ENCODE data around the gene CTH. TPM values are rescaled to one million over a fixed set of nuclear protein-coding genes. Genes with fewer than 3 reads are reported as not detected.
"Not testable (repeated sequence)": the region's sequence is repeated elsewhere in the genome, so short reads cannot be mapped to it uniquely, and the experiment has no call there.

The CTH gene
- total and polyA plus RNA-seq, 2 experiments from 2014 or later = 31.0 to 34.3 TPM

- H3K36me3 Mint-ChIP-seq (ENCODE audit: low read depth); H3K9me3 Mint-ChIP-seq; H3K36me3 ChIP-seq (ENCODE audit: insufficient read depth); H3K4me3 ChIP-seq; H3K27ac ChIP-seq (ENCODE audit: low read depth); H3K4me1 Mint-ChIP-seq; H3K4me1 ChIP-seq (ENCODE audit: insufficient read depth); H3K79me2 ChIP-seq (replicated peaks; ENCODE audit: insufficient read depth); H3K4me3 Mint-ChIP-seq; H3F3A ChIP-seq (replicated peaks; ENCODE audit: low read depth); ATAC-seq; H3K4me2 ChIP-seq; H3K27me3 Mint-ChIP-seq (ENCODE audit: insufficient read depth, low read depth, poor library complexity); DNase-seq (ENCODE audit: low spot score); H2AFZ ChIP-seq; H4K20me1 ChIP-seq (replicated peaks; ENCODE audit: insufficient read depth); H3K27me3 ChIP-seq (ENCODE audit: insufficient read depth); H3K27ac Mint-ChIP-seq: not testable (repeated sequence)
- peaks cover 13% of the 10 kb centered on the region; the same call in 1 of the 2 replicates for H3K9me2 ChIP-seq (ENCODE audit: insufficient read depth)
Observed at GRCh38 chr1:70452164-70452939, 41.3 kb downstream of the CTH start.

- no peaks in the 10 kb centered on the region; the same call in 2 of the 3 replicates for H3K9me3 Mint-ChIP-seq
- no peaks in the 10 kb centered on the region for H3K36me3 ChIP-seq (ENCODE audit: insufficient read depth)
- H3K36me3 Mint-ChIP-seq (ENCODE audit: low read depth) = no peaks in the 10 kb centered on the region
- no peaks in the 10 kb centered on the region; the same call in 1 of the 2 replicates for H3K4me1 ChIP-seq (ENCODE audit: insufficient read depth)
- H3F3A ChIP-seq (replicated peaks; ENCODE audit: low read depth) = no peaks in the 10 kb centered on the region
- H3K4me3 ChIP-seq = no peak overlapping the region
- no peak overlapping the region for H3K27ac Mint-ChIP-seq
- no peak overlapping the region for H3K4me3 Mint-ChIP-seq
- ATAC-seq (no peak), DNase-seq (ENCODE audit: low spot score) (no peak)
- no peaks in the 10 kb centered on the region for H4K20me1 ChIP-seq (replicated peaks; ENCODE audit: insufficient read depth)
- H3K27me3 Mint-ChIP-seq (ENCODE audit: insufficient read depth, low read depth, poor library complexity) = no peaks in the 10 kb centered on the region
- peaks cover 4% of the 10 kb centered on the region for H3K4me1 Mint-ChIP-seq
- no peaks in the 10 kb centered on the region for H3K79me2 ChIP-seq (replicated peaks; ENCODE audit: insufficient read depth)
- no peak overlapping the region for H3K27ac ChIP-seq (ENCODE audit: low read depth)
- H3K4me2 ChIP-seq = no peak overlapping the region
- H2AFZ ChIP-seq = no peak overlapping the region
- H3K27me3 ChIP-seq (ENCODE audit: insufficient read depth) = no peaks in the 10 kb centered on the region
- peaks cover 6% of the 10 kb centered on the region; the same call in 1 of the 2 replicates for H3K9me2 ChIP-seq (ENCODE audit: insufficient read depth)
- TF ChIP-seq EZH2phosphoT487 (IDR thresholded peaks at IDR 0.05; ENCODE audit: unreplicated experiment) = no peak
- no peak for TF ChIP-seq REST (IDR thresholded peaks at IDR 0.05; ENCODE audit: unreplicated experiment)
- no peak for TF ChIP-seq STAT1 (IDR thresholded peaks at IDR 0.05; ENCODE audit: unreplicated experiment)
- TF ChIP-seq ZNF331 (CRISPR knock-in tag; IDR thresholded peaks at IDR 0.05; ENCODE audit: low read depth) = no peak
- TF ChIP-seq ZNF462 (CRISPR knock-in tag; IDR thresholded peaks at IDR 0.05) = no peak
- TF ChIP-seq EZH2 (IDR thresholded peaks at IDR 0.05; ENCODE audit: low read depth, unreplicated experiment) = no peak
- no peak for TF ChIP-seq ZNF114 (CRISPR knock-in tag; IDR thresholded peaks at IDR 0.05)
- TF ChIP-seq CTCF (conservative IDR thresholded peaks at IDR 0.05; ENCODE audit: low read depth in 2 of 2) = no peak
- TF ChIP-seq JUNB (IDR thresholded peaks at IDR 0.05; ENCODE audit: unreplicated experiment) = no peak
- no peak for TF ChIP-seq CREB1 (CRISPR knock-in tag; IDR thresholded peaks at IDR 0.05; ENCODE audit: low read depth)
Observed at GRCh38 chr1:70455291-70455690, 44.2 kb downstream of the CTH start.

Data from GM23338 (cell line).